HG03108 (cell line): ENCODE data around the gene RBMS3.
"Not testable (repeated sequence)": the region's sequence is repeated elsewhere in the genome, so short reads cannot be mapped to it uniquely, and the experiment has no call there.

Experiments
- ATAC-seq: cut with Tn5 transposase; IDR thresholded peaks from one replicate; pipeline ENCODE4 v1.9.1; 2021; ENCODE audit warnings: moderate library complexity; ENCODE audit not compliant: unreplicated experiment

The RBMS3 gene

GRCh38 chr3:29310865-29311264 is 30.0 kb downstream of the RBMS3 start:
- no peak for ATAC-seq

- ATAC-seq: no peak
Observed at GRCh38 chr3:29311795-29312194, 30.9 kb downstream of the RBMS3 start.

- ATAC-seq: no peak
Observed at GRCh38 chr3:29312395-29312794, 31.5 kb downstream of the RBMS3 start.

- ATAC-seq: no peak
Observed at GRCh38 chr3:29312960-29313452, 32.1 kb downstream of the RBMS3 start.

- no peak for ATAC-seq
Observed at GRCh38 chr3:29313981-29314726, 33.3 kb downstream of the RBMS3 start.

- ATAC-seq: no peak
Observed at GRCh38 chr3:29314727-29315088, 33.8 kb downstream of the RBMS3 start.

GRCh38 chr3:29317659-29318173 is 36.8 kb downstream of the RBMS3 start:
- ATAC-seq: no peak

GRCh38 chr3:29318251-29318650 is 37.4 kb downstream of the RBMS3 start:
- no peak for ATAC-seq

GRCh38 chr3:29319262-29319661 is 38.4 kb downstream of the RBMS3 start:
- peak; percentile 62 for ATAC-seq

GRCh38 chr3:29319798-29320197 is 38.9 kb downstream of the RBMS3 start:
- ATAC-seq: no peak

GRCh38 chr3:29322586-29322985 is 41.7 kb downstream of the RBMS3 start:
- no peak for ATAC-seq

GRCh38 chr3:29324180-29324651 is 43.3 kb downstream of the RBMS3 start:
- peak; percentile 96 for ATAC-seq

- ATAC-seq: not testable (repeated sequence)
Observed at GRCh38 chr3:29326540-29326939, 45.7 kb downstream of the RBMS3 start.

- ATAC-seq: no peak
Observed at GRCh38 chr3:29329986-29330890, 49.4 kb downstream of the RBMS3 start.

GRCh38 chr3:29331035-29331434 is 50.2 kb downstream of the RBMS3 start:
- ATAC-seq: no peak

GRCh38 chr3:29331456-29332194 is 50.8 kb downstream of the RBMS3 start:
- ATAC-seq: no peak

GRCh38 chr3:29332195-29332637 is 51.3 kb downstream of the RBMS3 start:
- ATAC-seq: no peak

GRCh38 chr3:29333576-29333975 is 52.7 kb downstream of the RBMS3 start:
- no peak for ATAC-seq

GRCh38 chr3:29334706-29335105 is 53.8 kb downstream of the RBMS3 start:
- ATAC-seq: no peak

GRCh38 chr3:29335438-29335837 is 54.6 kb downstream of the RBMS3 start:
- no peak for ATAC-seq

- no peak for ATAC-seq
Observed at GRCh38 chr3:29335943-29336342, 55.1 kb downstream of the RBMS3 start.
